Spleen (tissue), 7 donors: ENCODE measurements around the gene FIG4.

Experiments
- CTCF ChIP-seq, 11 experiments: fragments of 200-600 bp in 7 of 11; fragments of 450-650 bp in 4 of 11; sonication (generic) in 4 of 11; IDR thresholded peaks in 8 of 11; conservative IDR thresholded peaks in 3 of 11; 1 replicate in 7 of 11; 2 replicates in 4 of 11; pipeline versions ENCODE4 v1.4.0 to v1.8.0; 2016 to 2021; ENCODE audit warnings: antibody characterized with exemption in 11 of 11, inconsistent platforms in 4 of 11, mild to moderate bottlenecking in 1 of 11
- POLR2AphosphoS5 ChIP-seq, 3 donors: sonication (generic); formaldehyde crosslinking; IDR thresholded peaks; one replicate each; pipeline ENCODE4 v1.5.1; 2017; ENCODE audit warnings: antibody characterized with exemption in 3 of 3
- donor health status: DM: no; HTN: no; CAD: no; lungs with moderate emphysema.
- donor health status: DM: no; HTN: no; CAD: no.
- donor health status: DM: no; HTN: no; CAD: no.

- TF ChIP-seq CTCF (IDR thresholded peaks at IDR 0.05 in 8 of 11, conservative IDR thresholded peaks at IDR 0.05 in 3 of 11) (no peak), POLR2AphosphoS5 (IDR thresholded peaks at IDR 0.05) (no peak)
These were observed 149.7 kb downstream of the FIG4 start for GRCh38 chr6:109840796-109841195.
